Stimulated activated naive B cell treated with anti-CD40 and anti-IgM and Interleukin-4, amounts not matched to agents 10 μg/mL and 1 μg/mL and 100 μg/mL, for 72 hours (primary cell): ENCODE measurements around the gene CDR2.

Experiments
- ATAC-seq, 2 donors: fragments of 150-1000 bp; cut with Tn5 transposase; replicated peaks; 2 replicates each; pipeline ENCODE4 v1.10.0; 2021; ENCODE audit warnings: moderate library complexity in 1 of 2
- DNase-seq: peaks from one replicate; pipeline ENCODE4 v3.0.0; 2021
- H3K27ac Mint-ChIP-seq: one replicate; pipeline ENCODE4 v1.8.0; 2022; ENCODE audit warnings: mild to moderate bottlenecking, mixed read lengths
- H3K27me3 Mint-ChIP-seq, 2 donors: one replicate each; pipeline ENCODE4 v1.8.0; 2022; ENCODE audit warnings: mixed read lengths in 2 of 2
- H3K36me3 Mint-ChIP-seq, 2 donors: one replicate each; pipeline ENCODE4 v1.8.0; 2022; ENCODE audit warnings: mixed read lengths in 2 of 2, mild to moderate bottlenecking in 1 of 2
- H3K4me1 Mint-ChIP-seq, 2 donors: one replicate each; pipeline ENCODE4 v1.8.0; 2022; ENCODE audit warnings: mixed read lengths in 2 of 2, mild to moderate bottlenecking in 1 of 2
- H3K4me3 Mint-ChIP-seq, 2 donors: one replicate each; pipeline ENCODE4 v1.8.0; 2022; ENCODE audit warnings: mild to moderate bottlenecking in 2 of 2, mixed read lengths in 2 of 2, moderate library complexity in 1 of 2
- H3K9me3 Mint-ChIP-seq, 2 donors: one replicate each; pipeline ENCODE4 v1.8.0; 2022; ENCODE audit warnings: mixed read lengths in 2 of 2, mild to moderate bottlenecking in 1 of 2

Gene CDR2

GRCh38 chr16:22320572-22321339, 53.7 kb downstream of the CDR2 start:
- Mint-ChIP-seq H3K4me1 (no peaks in the 10 kb centered on the region), H3K27me3 (no peaks in the 10 kb centered on the region), H3K9me3 (no peaks in the 10 kb centered on the region), H3K4me3 (no peak overlapping the region), H3K27ac (no peak overlapping the region), H3K36me3 (peaks cover 56 to 64% of the 10 kb centered on the region in 2 donors)
- DNase-seq (no peak), ATAC-seq (no peak)

GRCh38 chr16:22318690-22319358, 55.6 kb downstream of the CDR2 start:
- H3K4me3 Mint-ChIP-seq, result no peak overlapping the region
- DNase-seq (peak; percentile 21), ATAC-seq (peak in 1 of 2 donors; percentile 39)
- H3K27ac Mint-ChIP-seq, result no peak overlapping the region
- H3K27me3 Mint-ChIP-seq, result no peaks in the 10 kb centered on the region
- no peaks in the 10 kb centered on the region for H3K4me1 Mint-ChIP-seq
- H3K36me3 Mint-ChIP-seq, result peaks cover 59 to 62% of the 10 kb centered on the region in 2 donors
- no peaks in the 10 kb centered on the region for H3K9me3 Mint-ChIP-seq

- H3K27me3 Mint-ChIP-seq, result no peaks in the 10 kb centered on the region
- H3K4me1 Mint-ChIP-seq, result no peaks in the 10 kb centered on the region
- DNase-seq (no peak), ATAC-seq (no peak)
- H3K4me3 Mint-ChIP-seq, result no peak overlapping the region
- no peaks in the 10 kb centered on the region for H3K9me3 Mint-ChIP-seq
- no peak overlapping the region for H3K27ac Mint-ChIP-seq
- peaks cover 58 to 63% of the 10 kb centered on the region in 2 donors for H3K36me3 Mint-ChIP-seq
Observed at GRCh38 chr16:22317625-22318024, 56.8 kb downstream of the CDR2 start.

GRCh38 chr16:22317001-22317530, 57.4 kb downstream of the CDR2 start:
- no peaks in the 10 kb centered on the region for H3K4me1 Mint-ChIP-seq
- no peak overlapping the region for H3K4me3 Mint-ChIP-seq
- H3K27ac Mint-ChIP-seq, result no peak overlapping the region
- DNase-seq (no peak), ATAC-seq (no peak)
- no peaks in the 10 kb centered on the region for H3K9me3 Mint-ChIP-seq
- no peaks in the 10 kb centered on the region for H3K27me3 Mint-ChIP-seq
- peaks cover 54 to 63% of the 10 kb centered on the region in 2 donors for H3K36me3 Mint-ChIP-seq

GRCh38 chr16:22316411-22316811, 58.0 kb downstream of the CDR2 start:
- Mint-ChIP-seq H3K4me1 (no peaks in the 10 kb centered on the region), H3K9me3 (no peaks in the 10 kb centered on the region), H3K27ac (no peak overlapping the region), H3K4me3 (no peak overlapping the region), H3K27me3 (no peaks in the 10 kb centered on the region), H3K36me3 (peaks cover 57 to 66% of the 10 kb centered on the region in 2 donors)
- DNase-seq (no peak), ATAC-seq (no peak)

GRCh38 chr16:22315979-22316378, 58.4 kb downstream of the CDR2 start:
- H3K4me1 Mint-ChIP-seq, result no peaks in the 10 kb centered on the region
- ATAC-seq (no peak), DNase-seq (no peak)
- H3K9me3 Mint-ChIP-seq, result no peaks in the 10 kb centered on the region
- H3K4me3 Mint-ChIP-seq, result no peak overlapping the region
- H3K27me3 Mint-ChIP-seq, result no peaks in the 10 kb centered on the region
- H3K27ac Mint-ChIP-seq, result no peak overlapping the region
- peaks cover 56 to 64% of the 10 kb centered on the region in 2 donors for H3K36me3 Mint-ChIP-seq

GRCh38 chr16:22314661-22315626, 59.5 kb downstream of the CDR2 start:
- Mint-ChIP-seq H3K27me3 (no peaks in the 10 kb centered on the region), H3K4me3 (no peak overlapping the region), H3K36me3 (peaks cover 50 to 58% of the 10 kb centered on the region in 2 donors), H3K4me1 (no peaks in the 10 kb centered on the region), H3K9me3 (no peaks in the 10 kb centered on the region), H3K27ac (peak overlapping the region; percentile 69)
- ATAC-seq, result no peak
- DNase-seq, result no peak

GRCh38 chr16:22313876-22314470, 60.4 kb downstream of the CDR2 start:
- Mint-ChIP-seq H3K36me3 (peaks cover 48 to 61% of the 10 kb centered on the region in 2 donors), H3K4me3 (no peak overlapping the region), H3K9me3 (no peaks in the 10 kb centered on the region), H3K4me1 (no peaks in the 10 kb centered on the region), H3K27me3 (no peaks in the 10 kb centered on the region), H3K27ac (no peak overlapping the region)
- DNase-seq (no peak), ATAC-seq (no peak)

GRCh38 chr16:22312897-22313781, 61.3 kb downstream of the CDR2 start:
- no peaks in the 10 kb centered on the region for H3K9me3 Mint-ChIP-seq
- no peak overlapping the region for H3K4me3 Mint-ChIP-seq
- ATAC-seq (no peak), DNase-seq (no peak)
- peaks cover 44 to 63% of the 10 kb centered on the region in 2 donors for H3K36me3 Mint-ChIP-seq
- no peaks in the 10 kb centered on the region for H3K4me1 Mint-ChIP-seq
- H3K27me3 Mint-ChIP-seq, result no peaks in the 10 kb centered on the region
- H3K27ac Mint-ChIP-seq, result peak overlapping the region; percentile 65

- no peak for DNase-seq
- Mint-ChIP-seq H3K4me3 (no peak overlapping the region), H3K27me3 (no peaks in the 10 kb centered on the region), H3K4me1 (no peaks in the 10 kb centered on the region), H3K36me3 (peaks cover 38 to 64% of the 10 kb centered on the region in 2 donors), H3K9me3 (no peaks in the 10 kb centered on the region), H3K27ac (no peak overlapping the region)
- no peak for ATAC-seq
Observed at GRCh38 chr16:22311520-22311919, 62.9 kb downstream of the CDR2 start.

GRCh38 chr16:22308824-22309520, 65.4 kb downstream of the CDR2 start:
- peaks cover 4 to 6% of the 10 kb centered on the region in 2 donors for H3K4me1 Mint-ChIP-seq
- no peak overlapping the region for H3K4me3 Mint-ChIP-seq
- ATAC-seq (no peak), DNase-seq (no peak)
- peaks cover 33 to 62% of the 10 kb centered on the region in 2 donors for H3K36me3 Mint-ChIP-seq
- no peaks in the 10 kb centered on the region for H3K27me3 Mint-ChIP-seq
- no peak overlapping the region for H3K27ac Mint-ChIP-seq
- H3K9me3 Mint-ChIP-seq, result no peaks in the 10 kb centered on the region

- peaks cover 9 to 12% of the 10 kb centered on the region in 2 donors for H3K4me1 Mint-ChIP-seq
- H3K4me3 Mint-ChIP-seq, result no peak overlapping the region
- H3K9me3 Mint-ChIP-seq, result no peaks in the 10 kb centered on the region
- no peaks in the 10 kb centered on the region for H3K27me3 Mint-ChIP-seq
- DNase-seq (no peak), ATAC-seq (no peak)
- peaks cover 32 to 59% of the 10 kb centered on the region in 2 donors for H3K36me3 Mint-ChIP-seq
- no peak overlapping the region for H3K27ac Mint-ChIP-seq
Observed at GRCh38 chr16:22307838-22308237, 66.6 kb downstream of the CDR2 start.
